Naive B cell (primary cell): Measurements from ENCODE around the gene SLC22A5. TPM values are rescaled to one million over a fixed set of nuclear protein-coding genes. Genes with fewer than 3 reads are reported as not detected.
"Not testable (repeated sequence)": the region's sequence is repeated elsewhere in the genome, so short reads cannot be mapped to it uniquely, and the experiment has no call there.

Experiments used
- ATAC-seq, 2 donors: fragments of 150-1000 bp; cut with Tn5 transposase; 2 replicates each; pipeline ENCODE4 v1.10.0; 2021; ENCODE audit warnings: low read depth in 2 of 2, mild to moderate bottlenecking in 2 of 2, moderate library complexity in 2 of 2
- DNase-seq: peaks from one replicate; pipeline ENCODE4 v3.0.0; 2022
- H3K27ac Mint-ChIP-seq, 6 donors: one replicate each; pipeline ENCODE4 v1.8.0; 2020 to 2022; ENCODE audit warnings: mild to moderate bottlenecking in 6 of 6, mixed read lengths in 6 of 6, moderate library complexity in 5 of 6, inconsistent platforms in 2 of 6
- H3K27me3 Mint-ChIP-seq, 3 donors: one replicate each; pipeline ENCODE4 v1.8.0; 2021 to 2022; ENCODE audit warnings: mixed read lengths in 3 of 3, mild to moderate bottlenecking in 1 of 3
- H3K36me3 Mint-ChIP-seq, 2 donors: one replicate each; pipeline ENCODE4 v1.8.0; 2020 to 2022; ENCODE audit warnings: mixed read lengths in 2 of 2, inconsistent platforms in 1 of 2, mild to moderate bottlenecking in 1 of 2
- H3K4me1 Mint-ChIP-seq, 3 donors: one replicate each; pipeline ENCODE4 v1.8.0; 2020 to 2022; ENCODE audit warnings: mixed read lengths in 3 of 3, inconsistent platforms in 1 of 3, mild to moderate bottlenecking in 1 of 3, moderate library complexity in 1 of 3
- H3K4me3 Mint-ChIP-seq, 8 donors: one replicate each; pipeline ENCODE4 v1.8.0; 2020 to 2022; ENCODE audit warnings: mild to moderate bottlenecking in 8 of 8, mixed read lengths in 8 of 8, moderate library complexity in 8 of 8, inconsistent platforms in 2 of 8
- H3K9me3 Mint-ChIP-seq, 7 donors: one replicate each; pipeline ENCODE4 v1.8.0; 2020 to 2022; ENCODE audit warnings: mixed read lengths in 7 of 7, mild to moderate bottlenecking in 5 of 7, inconsistent platforms in 2 of 7, moderate library complexity in 1 of 7
- polyA plus RNA-seq, 6 donors: library from polyadenylated mRNA; unstranded; fragments of 300-500 nt; fragmentation: Illumina TruSeq; gene quantifications; one replicate each; pipeline ENCODE4 v1.2.3, GENCODE V29; 2021; ENCODE audit warnings: low read depth in 6 of 6

SLC22A5 gene
- polyA plus RNA-seq, 6 donors from 2014 or later = 1.5 to 3.1 (median 1.9) TPM

- peak overlapping the region in 7 of 8 donors; percentile 49 to 100 (median 73) for H3K4me3 Mint-ChIP-seq
- peaks cover 0 to 12% of the 10 kb centered on the region in 2 donors for H3K36me3 Mint-ChIP-seq
- no peak for ATAC-seq
- no peak for DNase-seq
- peaks cover 71 to 92% (median 85%) of the 10 kb centered on the region in 3 donors for H3K4me1 Mint-ChIP-seq
- H3K9me3 Mint-ChIP-seq = no peaks in the 10 kb centered on the region
- no peaks in the 10 kb centered on the region for H3K27me3 Mint-ChIP-seq
- peak overlapping the region in 5 of 6 donors; percentile 47 to 95 (median 81) for H3K27ac Mint-ChIP-seq
Measured at GRCh38 chr5:132414634-132415378, 45.3 kb downstream of the SLC22A5 start.

- peaks cover 0 to 12% of the 10 kb centered on the region in 2 donors for H3K36me3 Mint-ChIP-seq
Measured at GRCh38 chr5:132415516-132415915, 46.0 kb downstream of the SLC22A5 start.

GRCh38 chr5:132416306-132417009, 46.9 kb downstream of the SLC22A5 start:
- no peaks in the 10 kb centered on the region for H3K9me3 Mint-ChIP-seq
- peaks cover 86 to 99% (median 97%) of the 10 kb centered on the region in 3 donors for H3K4me1 Mint-ChIP-seq
- peak overlapping the region in 5 of 6 donors; percentile 22 to 92 (median 82) for H3K27ac Mint-ChIP-seq
- H3K27me3 Mint-ChIP-seq = no peaks in the 10 kb centered on the region
- ATAC-seq = no peak
- no peak for DNase-seq
- H3K4me3 Mint-ChIP-seq = peak overlapping the region in 5 of 8 donors; percentile 18 to 59 (median 37)
- H3K36me3 Mint-ChIP-seq = peaks cover 0 to 12% of the 10 kb centered on the region in 2 donors

More at GRCh38 chr5:132415516-132415915, 46.0 kb downstream of the SLC22A5 start:
- not testable (repeated sequence) for DNase-seq, H3K27me3 Mint-ChIP-seq, H3K9me3 Mint-ChIP-seq, ATAC-seq
- H3K4me1 Mint-ChIP-seq = peaks cover 78 to 93% (median 92%) of the 10 kb centered on the region in 3 donors
- H3K4me3 Mint-ChIP-seq = peak overlapping the region in 7 of 8 donors; percentile 15 to 100 (median 74)
- peak overlapping the region in 5 of 6 donors; percentile 69 to 95 (median 91) for H3K27ac Mint-ChIP-seq

- DNase-seq (no peak), ATAC-seq (no peak)
- H3K36me3 Mint-ChIP-seq = peaks cover 0 to 12% of the 10 kb centered on the region in 2 donors
- H3K4me3 Mint-ChIP-seq = peak overlapping the region; percentile 18 to 74 (median 56)
- H3K27ac Mint-ChIP-seq = peak overlapping the region in 5 of 6 donors; percentile 20 to 93 (median 84)
- H3K27me3 Mint-ChIP-seq = no peaks in the 10 kb centered on the region
- H3K4me1 Mint-ChIP-seq = peaks cover 83 to 99% (median 96%) of the 10 kb centered on the region in 3 donors
- no peaks in the 10 kb centered on the region for H3K9me3 Mint-ChIP-seq
Measured at GRCh38 chr5:132417010-132417439, 47.5 kb downstream of the SLC22A5 start.

- Mint-ChIP-seq H3K27ac (peak overlapping the region in 4 of 6 donors; percentile 34 to 93 (median 88)), H3K27me3 (no peaks in the 10 kb centered on the region), H3K4me1 (peaks cover 81 to 99% (median 93%) of the 10 kb centered on the region in 3 donors), H3K4me3 (peak overlapping the region in 7 of 8 donors; percentile 18 to 72 (median 37)), H3K9me3 (no peaks in the 10 kb centered on the region), H3K36me3 (peaks cover 0 to 12% of the 10 kb centered on the region in 2 donors)
- DNase-seq = no peak
- ATAC-seq = no peak
Measured at GRCh38 chr5:132417461-132417860, 48.0 kb downstream of the SLC22A5 start.

- H3K9me3 Mint-ChIP-seq = no peaks in the 10 kb centered on the region
- peaks cover 81 to 99% (median 96%) of the 10 kb centered on the region in 3 donors for H3K4me1 Mint-ChIP-seq
- peak overlapping the region in 6 of 8 donors; percentile 5 to 37 (median 16) for H3K4me3 Mint-ChIP-seq
- no peak for ATAC-seq
- DNase-seq = no peak
- H3K27me3 Mint-ChIP-seq = no peaks in the 10 kb centered on the region
- H3K36me3 Mint-ChIP-seq = peaks cover 0 to 12% of the 10 kb centered on the region in 2 donors
- peak overlapping the region in 5 of 6 donors; percentile 34 to 93 (median 73) for H3K27ac Mint-ChIP-seq
Measured at GRCh38 chr5:132417889-132418485, 48.5 kb downstream of the SLC22A5 start.

DNA sequence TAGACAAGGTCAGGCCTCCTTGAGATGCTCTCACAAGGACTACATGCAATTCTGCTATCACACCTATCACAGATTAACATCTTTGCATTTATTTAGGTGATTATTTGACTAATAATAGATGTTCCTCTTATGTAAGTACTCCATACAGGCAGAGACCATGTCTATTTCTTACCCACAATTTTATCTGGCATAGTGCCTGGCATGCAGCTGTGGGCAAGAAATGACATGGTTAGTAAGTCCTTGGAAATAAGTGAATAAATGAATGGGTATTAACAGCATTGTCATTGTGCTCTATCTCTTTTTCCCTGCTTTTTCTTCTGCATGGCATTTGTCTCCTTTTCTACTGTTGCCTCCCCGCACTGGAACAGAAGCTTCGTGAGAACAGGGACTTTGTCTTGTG, 49.4 kb downstream of the SLC22A5 start:
- peaks cover 83 to 99% (median 96%) of the 10 kb centered on the region in 3 donors for H3K4me1 Mint-ChIP-seq
- peaks cover 0 to 19% of the 10 kb centered on the region in 2 donors for H3K36me3 Mint-ChIP-seq

DNA sequence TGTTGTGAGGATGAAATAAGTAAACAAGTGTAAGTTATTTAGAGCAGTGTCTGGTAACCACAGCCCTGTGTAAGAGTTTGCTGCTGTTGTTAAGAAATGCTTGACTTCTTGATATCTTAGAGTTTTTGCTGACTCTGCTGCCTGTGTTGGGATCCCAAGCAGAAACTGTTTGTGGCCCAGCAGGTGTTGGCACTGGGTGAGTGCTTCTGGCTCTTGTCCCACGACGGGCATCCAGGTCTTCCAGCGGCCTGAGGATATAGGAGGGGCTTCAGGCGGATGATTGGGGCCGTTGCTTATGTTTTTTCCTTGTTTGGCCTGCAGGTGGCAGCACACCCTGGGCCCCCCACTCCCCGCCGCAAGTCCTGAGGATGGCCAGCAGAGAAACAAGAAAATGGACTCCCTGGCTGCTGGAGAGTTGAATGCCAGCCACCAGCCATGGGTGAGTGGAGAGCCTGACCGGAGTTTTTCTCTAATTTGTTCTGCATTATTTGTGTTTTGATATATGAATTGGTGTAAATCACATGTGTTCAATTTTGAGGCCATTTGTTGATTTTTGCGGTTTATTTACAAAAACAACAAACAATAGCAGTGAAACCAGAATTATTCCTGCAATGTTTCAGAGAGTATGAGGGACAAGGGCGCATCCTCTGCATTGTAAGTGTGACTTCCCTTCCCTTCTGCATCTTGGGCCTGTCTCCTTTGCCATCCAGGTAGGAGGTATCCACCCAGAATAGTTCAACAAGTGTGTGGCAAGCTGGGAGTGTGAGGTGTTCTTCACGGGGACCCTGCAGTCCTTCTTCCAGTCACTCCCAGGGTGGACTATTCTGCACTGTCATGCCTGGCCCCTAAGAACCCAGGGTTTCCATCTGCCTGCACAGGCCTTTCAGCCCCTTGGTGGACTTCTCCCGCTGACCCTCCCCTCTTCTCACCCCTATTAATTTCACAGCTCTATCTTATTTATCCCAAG, 50.3 kb downstream of the SLC22A5 start:
- H3K4me1 Mint-ChIP-seq = peaks cover 83 to 99% (median 96%) of the 10 kb centered on the region in 3 donors
- peak overlapping the region; percentile 60 to 92 (median 84) for H3K4me3 Mint-ChIP-seq
- H3K27me3 Mint-ChIP-seq = no peaks in the 10 kb centered on the region
- peak; percentile 24 to 42 for ATAC-seq
- H3K9me3 Mint-ChIP-seq = no peaks in the 10 kb centered on the region
- H3K27ac Mint-ChIP-seq = peak overlapping the region; percentile 91 to 98 (median 98)
- H3K36me3 Mint-ChIP-seq = peaks cover 0 to 19% of the 10 kb centered on the region in 2 donors
- DNase-seq = peak; percentile 63

More for the DNA sequence above, 49.4 kb downstream of the SLC22A5 start:
- Mint-ChIP-seq H3K9me3 (no peaks in the 10 kb centered on the region), H3K27me3 (no peaks in the 10 kb centered on the region), H3K27ac (peak overlapping the region; percentile 15 to 98 (median 76)), H3K4me3 (peak overlapping the region in 3 of 8 donors; percentile 11 to 77 (median 16))
- no peak for ATAC-seq
- DNase-seq = no peak

DNA sequence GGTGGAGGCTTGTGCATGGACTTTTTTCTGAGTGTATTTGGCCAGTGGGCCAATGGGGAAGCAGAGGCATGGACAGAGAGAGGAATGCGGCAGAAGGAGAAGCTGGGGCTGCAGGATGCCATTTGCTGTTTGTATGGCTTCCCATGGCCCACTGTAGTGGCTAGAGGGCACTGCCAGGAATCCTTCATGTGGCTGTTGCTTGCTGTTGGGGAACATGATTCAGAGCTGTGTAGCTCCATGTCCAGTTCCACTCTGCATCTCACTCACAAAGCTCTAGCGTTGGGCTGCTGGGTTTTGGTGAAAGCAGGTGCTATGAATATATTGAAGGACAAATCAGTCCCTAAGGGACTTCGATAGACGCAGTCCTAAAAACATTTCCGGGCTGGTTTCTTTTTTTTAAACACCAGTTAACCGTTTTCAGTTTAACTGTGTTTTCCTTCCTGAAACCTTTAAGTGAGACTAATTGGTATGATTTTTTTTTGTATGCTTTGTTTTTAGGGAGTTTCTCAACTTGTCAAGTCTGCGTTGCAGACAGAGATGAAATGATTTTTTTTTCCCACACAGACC, 51.3 kb downstream of the SLC22A5 start:
- Mint-ChIP-seq H3K36me3 (peaks cover 0 to 19% of the 10 kb centered on the region in 2 donors), H3K4me1 (peaks cover 89 to 99% (median 96%) of the 10 kb centered on the region in 3 donors), H3K27me3 (no peaks in the 10 kb centered on the region), H3K9me3 (no peaks in the 10 kb centered on the region), H3K4me3 (peak overlapping the region; percentile 60 to 92 (median 84)), H3K27ac (peak overlapping the region; percentile 93 to 98 (median 98))
- DNase-seq (peak; percentile 78), ATAC-seq (peak; percentile 47 to 59)

DNA sequence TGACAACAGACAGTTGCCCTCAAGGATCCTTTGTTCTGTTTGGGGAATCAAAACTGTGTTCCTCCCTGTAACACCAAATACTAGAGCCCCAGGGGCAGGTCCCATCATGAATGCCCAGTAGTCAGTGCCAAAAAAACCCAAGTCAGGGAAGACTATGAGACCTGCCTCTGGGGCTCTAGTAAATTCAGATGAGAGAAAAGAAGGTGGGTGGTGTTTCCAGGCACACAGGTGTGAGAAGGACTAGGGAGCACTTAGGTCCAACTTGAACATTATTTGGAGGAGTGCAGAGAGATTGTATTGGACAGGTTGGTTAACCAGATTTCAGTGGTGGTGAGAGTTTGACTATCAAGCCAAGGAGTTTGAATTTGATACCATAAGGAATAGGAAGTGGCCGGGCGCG, 52.0 kb downstream of the SLC22A5 start:
- Mint-ChIP-seq H3K36me3 (peaks cover 0 to 19% of the 10 kb centered on the region in 2 donors), H3K4me3 (peak overlapping the region; percentile 60 to 92 (median 80))

DNA sequence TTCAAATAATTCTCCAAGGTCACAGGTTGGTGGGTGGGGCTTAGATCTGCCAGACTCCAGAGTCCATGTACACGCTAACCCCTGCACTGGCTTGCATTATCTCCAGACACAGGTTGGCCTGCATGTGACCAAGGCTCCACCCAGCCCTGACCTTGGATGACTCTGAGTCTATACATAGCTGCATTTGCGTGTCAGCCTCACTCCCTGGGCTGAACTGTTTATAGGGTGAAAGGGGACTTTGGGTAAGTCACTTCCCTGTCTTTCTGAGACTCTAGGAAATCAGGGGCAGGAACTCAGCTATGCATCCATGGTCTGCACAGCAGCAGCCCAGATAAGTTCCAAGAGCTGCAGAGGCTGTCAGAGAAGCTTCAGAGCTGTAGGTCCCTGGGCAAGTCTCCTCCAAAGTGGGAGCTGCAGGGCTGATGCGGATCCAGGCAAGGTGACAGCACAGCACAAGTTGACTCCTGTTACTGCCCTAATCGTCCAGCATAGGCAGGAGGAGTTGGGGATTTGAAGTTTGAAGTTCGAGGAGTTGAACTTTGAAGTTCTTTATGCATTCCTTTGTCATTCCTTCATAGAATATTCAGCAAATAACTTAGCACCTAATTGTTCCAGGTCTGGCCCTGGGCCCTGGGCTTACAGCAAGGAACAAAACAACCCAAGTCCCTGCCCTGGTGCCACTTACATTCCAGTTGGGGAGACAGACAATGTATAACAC, 53.4 kb downstream of the SLC22A5 start:
- ATAC-seq = peak; percentile 5 to 16
- H3K27ac Mint-ChIP-seq = peak overlapping the region; percentile 48 to 98 (median 98)
- no peaks in the 10 kb centered on the region for H3K9me3 Mint-ChIP-seq
- H3K27me3 Mint-ChIP-seq = no peaks in the 10 kb centered on the region
- peaks cover 0 to 18% of the 10 kb centered on the region in 2 donors for H3K36me3 Mint-ChIP-seq
- peak overlapping the region in 7 of 8 donors; percentile 54 to 80 (median 70) for H3K4me3 Mint-ChIP-seq
- peaks cover 87 to 99% (median 96%) of the 10 kb centered on the region in 3 donors for H3K4me1 Mint-ChIP-seq
- DNase-seq = peak; percentile 46

More for the DNA sequence above, 52.0 kb downstream of the SLC22A5 start:
- no peaks in the 10 kb centered on the region for H3K27me3 Mint-ChIP-seq
- H3K27ac Mint-ChIP-seq = peak overlapping the region; percentile 93 to 98 (median 98)
- no peak for ATAC-seq
- peaks cover 87 to 99% (median 96%) of the 10 kb centered on the region in 3 donors for H3K4me1 Mint-ChIP-seq
- no peak for DNase-seq
- no peaks in the 10 kb centered on the region for H3K9me3 Mint-ChIP-seq
